PFSK-1 (cell line): ENCODE measurements around the gene SYNDIG1L.

Experiments used
- FOXP2 ChIP-seq: optimal IDR thresholded peaks from 2 replicates; pipeline ENCODE3; 2011; ENCODE audit warnings: borderline replicate concordance, control low read depth, inconsistent platforms; ENCODE audit not compliant: insufficient read depth; ENCODE audit errors: extremely low read length, extremely low read depth
- POLR2AphosphoS5 ChIP-seq: IDR thresholded peaks from 2 replicates; pipeline ENCODE4 v1.6.1; 2012; ENCODE audit warnings: low read depth, mild to moderate bottlenecking, control low read depth, low read length, moderate library complexity
- SIN3A ChIP-seq: IDR thresholded peaks from 2 replicates; pipeline ENCODE4 v1.6.1; 2012; ENCODE audit warnings: mild to moderate bottlenecking, low read length, moderate library complexity, borderline replicate concordance; ENCODE audit not compliant: insufficient read depth
- TAF1 ChIP-seq: IDR thresholded peaks from 2 replicates; pipeline ENCODE4 v1.6.1; 2012; ENCODE audit warnings: low read length, control low read depth, borderline replicate concordance; ENCODE audit not compliant: insufficient read depth
- TF ChIP-seq, protein P1 (sequence below), 2 experiments: IDR thresholded peaks; 2 replicates each; pipeline versions ENCODE4 v1.6.1 to v1.8.0; 2011 to 2012; ENCODE audit warnings: low read depth in 2 of 2, low read length in 2 of 2, control low read depth in 1 of 2, inconsistent platforms in 1 of 2, mild to moderate bottlenecking in 1 of 2, moderate library complexity in 1 of 2; ENCODE audit not compliant: insufficient read depth in 1 of 2

SYNDIG1L gene

DNA sequence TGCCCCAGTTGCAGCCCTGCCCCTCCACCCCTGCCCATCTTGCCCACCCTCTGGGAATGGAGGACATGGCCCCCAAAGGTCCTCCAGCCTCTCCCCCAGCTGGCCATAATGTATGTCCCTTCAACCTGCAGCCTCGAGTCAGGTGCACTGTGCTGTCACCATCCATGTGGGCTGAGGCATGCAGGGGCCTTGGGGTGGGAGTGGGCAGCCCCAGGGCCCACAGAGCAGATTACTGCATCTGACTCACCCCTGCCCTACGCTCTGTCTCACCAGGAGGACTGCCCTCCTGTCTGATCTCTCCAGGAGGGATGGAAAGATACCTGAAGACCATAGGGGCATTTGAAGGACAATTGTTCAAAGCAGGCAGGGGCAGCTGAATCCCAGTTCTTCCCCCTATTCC, 13.3 kb downstream of the SYNDIG1L start:
- TF ChIP-seq FOXP2 (no peak), TAF1 (no peak), POLR2AphosphoS5 (no peak), SIN3A (no peak)
- TF ChIP-seq, protein P1, sequence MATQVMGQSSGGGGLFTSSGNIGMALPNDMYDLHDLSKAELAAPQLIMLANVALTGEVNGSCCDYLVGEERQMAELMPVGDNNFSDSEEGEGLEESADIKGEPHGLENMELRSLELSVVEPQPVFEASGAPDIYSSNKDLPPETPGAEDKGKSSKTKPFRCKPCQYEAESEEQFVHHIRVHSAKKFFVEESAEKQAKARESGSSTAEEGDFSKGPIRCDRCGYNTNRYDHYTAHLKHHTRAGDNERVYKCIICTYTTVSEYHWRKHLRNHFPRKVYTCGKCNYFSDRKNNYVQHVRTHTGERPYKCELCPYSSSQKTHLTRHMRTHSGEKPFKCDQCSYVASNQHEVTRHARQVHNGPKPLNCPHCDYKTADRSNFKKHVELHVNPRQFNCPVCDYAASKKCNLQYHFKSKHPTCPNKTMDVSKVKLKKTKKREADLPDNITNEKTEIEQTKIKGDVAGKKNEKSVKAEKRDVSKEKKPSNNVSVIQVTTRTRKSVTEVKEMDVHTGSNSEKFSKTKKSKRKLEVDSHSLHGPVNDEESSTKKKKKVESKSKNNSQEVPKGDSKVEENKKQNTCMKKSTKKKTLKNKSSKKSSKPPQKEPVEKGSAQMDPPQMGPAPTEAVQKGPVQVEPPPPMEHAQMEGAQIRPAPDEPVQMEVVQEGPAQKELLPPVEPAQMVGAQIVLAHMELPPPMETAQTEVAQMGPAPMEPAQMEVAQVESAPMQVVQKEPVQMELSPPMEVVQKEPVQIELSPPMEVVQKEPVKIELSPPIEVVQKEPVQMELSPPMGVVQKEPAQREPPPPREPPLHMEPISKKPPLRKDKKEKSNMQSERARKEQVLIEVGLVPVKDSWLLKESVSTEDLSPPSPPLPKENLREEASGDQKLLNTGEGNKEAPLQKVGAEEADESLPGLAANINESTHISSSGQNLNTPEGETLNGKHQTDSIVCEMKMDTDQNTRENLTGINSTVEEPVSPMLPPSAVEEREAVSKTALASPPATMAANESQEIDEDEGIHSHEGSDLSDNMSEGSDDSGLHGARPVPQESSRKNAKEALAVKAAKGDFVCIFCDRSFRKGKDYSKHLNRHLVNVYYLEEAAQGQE (IDR thresholded peaks at IDR 0.05; ENCODE audit: insufficient read depth in 1 of 2, low read depth in 2 of 2, low read length in 2 of 2) = no peak

DNA sequence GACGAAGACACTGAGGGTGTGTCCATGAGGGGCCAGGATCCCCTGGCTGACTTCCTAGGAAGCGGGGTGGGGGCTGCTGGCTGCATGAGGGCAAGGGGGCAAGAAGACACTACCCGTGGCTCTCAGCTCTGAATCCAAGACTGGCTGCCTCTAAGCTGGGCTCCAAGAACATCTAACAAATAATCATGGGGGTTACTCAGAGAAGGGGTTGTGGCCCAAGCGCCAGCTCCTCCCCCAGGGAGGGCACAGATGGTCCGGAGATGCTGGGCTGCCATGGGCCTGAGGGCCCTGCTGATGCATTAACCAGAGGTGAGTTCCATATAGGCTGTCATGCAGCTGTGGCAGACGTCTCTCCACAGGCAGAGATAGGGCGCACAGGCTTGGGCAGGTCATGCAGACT, 14.3 kb downstream of the SYNDIG1L start:
- TF ChIP-seq SIN3A (no peak), TAF1 (no peak), POLR2AphosphoS5 (no peak), FOXP2 (no peak)
- TF ChIP-seq, protein P1 (IDR thresholded peaks at IDR 0.05; ENCODE audit: insufficient read depth in 1 of 2, low read depth in 2 of 2, low read length in 2 of 2) = no peak

DNA sequence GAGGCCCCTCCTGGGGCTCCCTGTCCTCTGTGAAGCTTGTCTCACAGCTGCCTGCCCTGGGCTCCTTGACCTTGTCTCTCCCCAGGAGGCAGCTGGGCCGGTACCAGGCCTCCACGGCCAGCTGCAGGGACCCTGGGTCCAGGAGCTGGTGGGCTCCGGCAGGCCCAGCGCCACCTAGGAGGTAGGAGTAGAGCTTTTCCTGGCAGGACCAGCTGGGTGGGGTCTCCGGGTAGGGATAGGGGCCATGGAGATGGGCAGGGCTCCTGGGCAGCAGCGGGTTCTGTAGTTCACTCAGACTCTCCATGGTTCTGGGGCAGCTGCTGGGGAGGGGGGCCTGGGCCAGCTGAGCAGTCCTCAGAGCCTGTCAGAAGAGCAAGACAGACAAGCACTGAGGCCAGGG, 16.6 kb downstream of the SYNDIG1L start:
- TF ChIP-seq POLR2AphosphoS5 (no peak), TAF1 (no peak), FOXP2 (no peak), SIN3A (no peak)
- TF ChIP-seq, protein P1 (IDR thresholded peaks at IDR 0.05; ENCODE audit: insufficient read depth in 1 of 2, low read depth in 2 of 2, low read length in 2 of 2) = no peak

GRCh38 chr14:74408870-74409269, 17.1 kb downstream of the SYNDIG1L start:
- TF ChIP-seq POLR2AphosphoS5 (no peak), TAF1 (no peak), SIN3A (no peak), FOXP2 (no peak)
- TF ChIP-seq, protein P1 (IDR thresholded peaks at IDR 0.05; ENCODE audit: insufficient read depth in 1 of 2, low read depth in 2 of 2, low read length in 2 of 2) = no peak

- TF ChIP-seq, protein P1 (IDR thresholded peaks at IDR 0.05; ENCODE audit: insufficient read depth in 1 of 2, low read depth in 2 of 2, low read length in 2 of 2) = no peak
- no peak for TF ChIP-seq TAF1
- TF ChIP-seq POLR2AphosphoS5 = no peak
- TF ChIP-seq FOXP2 = no peak
- TF ChIP-seq SIN3A = no peak
Measured at GRCh38 chr14:74407801-74408154, 18.2 kb downstream of the SYNDIG1L start.
